Peyer's patch (tissue), 4 donors: Measurements from ENCODE around the gene ZNF70. TPM values are rescaled to one million over a fixed set of nuclear protein-coding genes. Genes with fewer than 3 reads are reported as not detected.
A peak's percentile ranks its signal among the peaks of the same experiment; 100 is the strongest.

Source experiments
- DNase-seq, 3 donors: peaks; one replicate each; pipeline ENCODE4 v3.0.0-alpha.2; 2017 to 2019
- H3K27ac ChIP-seq, 4 donors: fragments of 200-600 bp; sonication (generic); one replicate each; pipeline ENCODE4 v1.5.1; 2016 to 2019
- H3K27me3 ChIP-seq, 2 donors: fragments of 200-600 bp; sonication (generic); one replicate each; pipeline ENCODE4 v1.5.1; 2019
- H3K36me3 ChIP-seq, 3 donors: fragments of 200-600 bp; sonication (generic); one replicate each; pipeline ENCODE4 v1.5.1; 2016 to 2019
- H3K4me1 ChIP-seq, 4 donors: fragments of 200-600 bp; sonication (generic); one replicate each; pipeline ENCODE4 v1.5.1; 2016 to 2019
- H3K4me3 ChIP-seq, 4 donors: fragments of 200-600 bp; sonication (generic); 1 replicate in 3 of 4; 2 replicates in 1 of 4; pipeline ENCODE4 v1.5.1; 2016 to 2019; ENCODE audit warnings: mild to moderate bottlenecking in 1 of 4
- H3K9me3 ChIP-seq, 4 donors: fragments of 200-600 bp; sonication (generic); one replicate each; pipeline ENCODE4 v1.5.1; 2016 to 2019; ENCODE audit warnings: mild to moderate bottlenecking in 1 of 4
- CTCF ChIP-seq, 6 experiments: fragments of 450-650 bp in 4 of 6; fragments of 200-600 bp in 2 of 6; sonication (generic) in 1 of 6; IDR thresholded peaks; one replicate each; pipeline ENCODE4 v1.5.1; 2017 to 2019; ENCODE audit warnings: antibody characterized with exemption in 6 of 6, mild to moderate bottlenecking in 3 of 6, moderate library complexity in 1 of 6
- POLR2A ChIP-seq, 2 donors: fragments of 450-650 bp; IDR thresholded peaks; one replicate each; pipeline ENCODE4 v1.5.1; 2017; ENCODE audit warnings: antibody characterized with exemption in 2 of 2, mild to moderate bottlenecking in 2 of 2, moderate library complexity in 2 of 2
- total RNA-seq, 4 donors: library from RNA; depleted of rRNA; stranded (reverse); fragments of >200 nt; gene quantifications; one replicate each; pipeline ENCODE4 v1.1.0, GENCODE V29; 2016

Gene ZNF70
- total RNA-seq, 4 donors from 2014 or later: 2.5 to 25.6 (median 6.2) TPM

GRCh38 chr22:23698673-23699235 is 52.2 kb downstream of the ZNF70 start:
- no peaks in the 10 kb centered on the region for H3K9me3 ChIP-seq
- H3K27ac ChIP-seq: no peak overlapping the region
- H3K36me3 ChIP-seq: peaks cover 0 to 67% (median 0%) of the 10 kb centered on the region in 3 donors
- no peak for TF ChIP-seq POLR2A (IDR thresholded peaks at IDR 0.05)
- no peak for TF ChIP-seq CTCF (IDR thresholded peaks at IDR 0.05)
- H3K4me1 ChIP-seq: peaks cover 0 to 17% (median 7%) of the 10 kb centered on the region in 4 donors
- H3K27me3 ChIP-seq: no peaks in the 10 kb centered on the region
- peak in 2 of 3 donors; percentile 40 to 42 for DNase-seq
- no peak overlapping the region for H3K4me3 ChIP-seq

- H3K27ac ChIP-seq: no peak overlapping the region
- H3K9me3 ChIP-seq: no peaks in the 10 kb centered on the region
- peaks cover 0 to 17% (median 7%) of the 10 kb centered on the region in 4 donors for H3K4me1 ChIP-seq
- no peaks in the 10 kb centered on the region for H3K27me3 ChIP-seq
- TF ChIP-seq POLR2A (IDR thresholded peaks at IDR 0.05) (no peak), CTCF (IDR thresholded peaks at IDR 0.05) (no peak)
- peaks cover 0 to 68% (median 0%) of the 10 kb centered on the region in 3 donors for H3K36me3 ChIP-seq
- DNase-seq: peak in 1 of 3 donors; percentile 15
- H3K4me3 ChIP-seq: no peak overlapping the region
Measured at GRCh38 chr22:23698094-23698493, 52.8 kb downstream of the ZNF70 start.

GRCh38 chr22:23697031-23697970 is 53.6 kb downstream of the ZNF70 start:
- Histone ChIP-seq H3K9me3 (no peaks in the 10 kb centered on the region), H3K36me3 (peaks cover 0 to 73% (median 0%) of the 10 kb centered on the region in 3 donors), H3K27me3 (no peaks in the 10 kb centered on the region), H3K4me1 (peaks cover 0 to 17% (median 7%) of the 10 kb centered on the region in 4 donors), H3K4me3 (peak overlapping the region in 2 of 4 donors; percentile 21 to 29), H3K27ac (peak overlapping the region; percentile 75 to 85 (median 78))
- DNase-seq: peak in 1 of 3 donors; percentile 38
- TF ChIP-seq POLR2A (IDR thresholded peaks at IDR 0.05): no peak
- no peak for TF ChIP-seq CTCF (IDR thresholded peaks at IDR 0.05)

GRCh38 chr22:23696326-23696851 is 54.5 kb downstream of the ZNF70 start:
- H3K4me3 ChIP-seq: peak overlapping the region in 3 of 4 donors; percentile 21 to 29 (median 28)
- no peaks in the 10 kb centered on the region for H3K27me3 ChIP-seq
- peaks cover 0 to 17% (median 7%) of the 10 kb centered on the region in 4 donors for H3K4me1 ChIP-seq
- peak in 1 of 2 donors; percentile 14 for TF ChIP-seq POLR2A (IDR thresholded peaks at IDR 0.05)
- TF ChIP-seq CTCF (IDR thresholded peaks at IDR 0.05): no peak
- DNase-seq: peak; percentile 49 to 91 (median 83)
- H3K27ac ChIP-seq: peak overlapping the region; percentile 75 to 85 (median 78)
- no peaks in the 10 kb centered on the region for H3K9me3 ChIP-seq
- H3K36me3 ChIP-seq: peaks cover 0 to 66% (median 0%) of the 10 kb centered on the region in 3 donors

- peak overlapping the region in 1 of 4 donors; percentile 28 for H3K4me3 ChIP-seq
- peak overlapping the region; percentile 75 to 85 (median 78) for H3K27ac ChIP-seq
- H3K27me3 ChIP-seq: no peaks in the 10 kb centered on the region
- peaks cover 0 to 17% (median 7%) of the 10 kb centered on the region in 4 donors for H3K4me1 ChIP-seq
- TF ChIP-seq POLR2A (IDR thresholded peaks at IDR 0.05) (no peak), CTCF (IDR thresholded peaks at IDR 0.05) (no peak)
- H3K36me3 ChIP-seq: peaks cover 0 to 59% (median 0%) of the 10 kb centered on the region in 3 donors
- peak in 1 of 3 donors; percentile 32 for DNase-seq
- no peaks in the 10 kb centered on the region for H3K9me3 ChIP-seq
Measured at GRCh38 chr22:23695571-23696325, 55.2 kb downstream of the ZNF70 start.
